Coronary artery (tissue), 2 donors: ENCODE data around the gene GLTP.

Source experiments
- DNase-seq: peaks from one replicate; pipeline ENCODE4 v3.0.0-alpha.2; 2017; ENCODE audit warnings: low spot score
- H3K27ac ChIP-seq, 2 donors: fragments of 200-600 bp; sonication (generic); one replicate each; pipeline ENCODE4 v1.5.1; 2016 to 2019
- H3K4me3 ChIP-seq: fragments of 200-600 bp; sonication (generic); 2 replicates; pipeline ENCODE4 v1.5.1; 2016; ENCODE audit warnings: mild to moderate bottlenecking, moderate library complexity
- TF ChIP-seq, protein P1 (sequence below): fragments of 200-600 bp; sonication (generic); IDR thresholded peaks from one replicate; pipeline ENCODE4 v1.5.1; 2019; ENCODE audit warnings: antibody characterized with exemption

GLTP gene

GRCh38 chr12:109915171-109916040 lies 35.1 kb upstream of the GLTP start:
- DNase-seq: no peak
- H3K4me3 ChIP-seq: no peak overlapping the region
- H3K27ac ChIP-seq: no peak overlapping the region
- TF ChIP-seq, protein P1, sequence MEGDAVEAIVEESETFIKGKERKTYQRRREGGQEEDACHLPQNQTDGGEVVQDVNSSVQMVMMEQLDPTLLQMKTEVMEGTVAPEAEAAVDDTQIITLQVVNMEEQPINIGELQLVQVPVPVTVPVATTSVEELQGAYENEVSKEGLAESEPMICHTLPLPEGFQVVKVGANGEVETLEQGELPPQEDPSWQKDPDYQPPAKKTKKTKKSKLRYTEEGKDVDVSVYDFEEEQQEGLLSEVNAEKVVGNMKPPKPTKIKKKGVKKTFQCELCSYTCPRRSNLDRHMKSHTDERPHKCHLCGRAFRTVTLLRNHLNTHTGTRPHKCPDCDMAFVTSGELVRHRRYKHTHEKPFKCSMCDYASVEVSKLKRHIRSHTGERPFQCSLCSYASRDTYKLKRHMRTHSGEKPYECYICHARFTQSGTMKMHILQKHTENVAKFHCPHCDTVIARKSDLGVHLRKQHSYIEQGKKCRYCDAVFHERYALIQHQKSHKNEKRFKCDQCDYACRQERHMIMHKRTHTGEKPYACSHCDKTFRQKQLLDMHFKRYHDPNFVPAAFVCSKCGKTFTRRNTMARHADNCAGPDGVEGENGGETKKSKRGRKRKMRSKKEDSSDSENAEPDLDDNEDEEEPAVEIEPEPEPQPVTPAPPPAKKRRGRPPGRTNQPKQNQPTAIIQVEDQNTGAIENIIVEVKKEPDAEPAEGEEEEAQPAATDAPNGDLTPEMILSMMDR: no peak

GRCh38 chr12:109914461-109914860 lies 34.1 kb upstream of the GLTP start:
- no peak overlapping the region for H3K4me3 ChIP-seq
- no peak overlapping the region for H3K27ac ChIP-seq
- TF ChIP-seq, protein P1: no peak

DNA sequence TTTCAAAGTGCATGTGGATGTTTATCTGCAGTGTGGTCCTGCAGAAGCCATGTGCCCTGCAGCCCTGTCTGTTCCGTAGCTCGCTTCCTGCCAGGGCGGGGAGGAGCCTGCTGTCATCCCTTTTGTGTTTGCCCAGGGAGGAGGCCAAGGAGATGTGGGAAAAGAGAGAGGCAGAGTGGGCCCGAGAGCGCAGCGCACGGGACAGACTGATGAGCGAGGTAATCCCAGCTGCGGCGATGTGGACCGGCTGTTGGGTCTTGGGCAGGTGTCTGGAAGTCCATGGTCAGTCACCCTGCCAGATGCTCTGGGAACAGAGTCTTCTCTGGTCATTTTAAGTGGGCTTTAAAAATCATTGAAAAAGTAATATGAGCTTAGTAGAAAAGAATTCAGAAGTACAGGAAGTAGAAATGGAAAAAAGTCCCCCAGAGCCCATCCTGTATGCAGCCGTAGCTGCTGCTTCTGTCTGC lies 32.5 kb upstream of the GLTP start:
- no peak overlapping the region for H3K4me3 ChIP-seq
- DNase-seq: no peak
- TF ChIP-seq, protein P1: no peak
- H3K27ac ChIP-seq: no peak overlapping the region

More at GRCh38 chr12:109914461-109914860, 34.1 kb upstream of the GLTP start:
- DNase-seq: no peak

DNA sequence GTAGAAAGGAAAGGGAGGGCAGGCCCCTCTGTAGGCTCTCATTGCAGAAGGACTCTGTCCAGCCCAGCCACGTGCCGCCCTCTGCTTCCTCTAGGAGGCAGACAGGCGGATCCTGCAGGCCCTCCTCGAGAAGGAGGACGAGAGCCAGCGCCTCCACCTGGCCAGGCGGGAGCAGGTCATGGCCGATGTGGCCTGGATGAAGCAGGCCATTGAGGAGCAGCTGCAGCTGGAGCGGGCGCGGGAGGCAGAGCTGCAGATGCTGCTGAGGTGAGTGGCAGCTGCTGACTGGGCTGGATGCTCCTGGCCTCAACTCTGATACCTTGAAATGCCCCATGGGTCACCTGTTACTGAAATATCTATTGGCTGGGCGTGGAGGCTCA lies 30.6 kb upstream of the GLTP start:
- Histone ChIP-seq H3K4me3 (no peak overlapping the region), H3K27ac (no peak overlapping the region)
- DNase-seq: no peak
- TF ChIP-seq, protein P1: no peak

DNA sequence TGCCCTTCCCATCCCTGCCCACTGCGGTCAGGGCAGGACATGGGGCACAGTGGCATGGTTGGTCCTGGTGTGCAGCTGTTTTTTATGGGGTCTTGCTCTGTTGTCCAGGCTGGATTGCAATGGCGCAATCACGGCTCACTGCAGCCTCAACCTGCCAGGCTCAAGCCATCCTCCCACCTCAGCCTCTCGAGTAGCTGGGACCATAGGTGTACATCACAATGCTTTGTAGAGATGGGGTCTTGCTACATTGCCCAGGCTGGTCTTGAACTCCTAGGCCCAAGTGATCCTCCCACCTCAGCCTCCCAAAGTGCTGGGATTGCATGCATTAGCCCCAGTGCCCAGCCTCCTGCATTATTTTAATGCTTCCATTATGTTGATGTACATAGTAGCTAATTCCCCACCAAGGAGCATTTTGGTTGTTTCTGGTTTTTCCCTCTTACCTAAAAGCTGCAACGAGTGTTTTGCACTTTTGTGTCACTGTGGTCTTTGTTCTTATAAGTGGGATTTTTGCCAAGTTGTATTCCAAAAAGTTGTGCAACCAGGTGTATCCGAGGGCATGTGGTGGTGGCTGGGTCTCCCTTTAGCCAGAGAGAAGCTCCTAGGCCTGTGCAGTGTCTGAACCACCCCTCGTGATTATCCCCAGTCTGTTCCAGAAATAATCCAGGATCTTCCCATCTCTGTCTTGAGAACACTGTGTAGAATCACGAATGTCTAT lies 30.1 kb upstream of the GLTP start:
- Histone ChIP-seq H3K27ac (no peak overlapping the region), H3K4me3 (no peak overlapping the region)
- TF ChIP-seq, protein P1: no peak
- DNase-seq: no peak

GRCh38 chr12:109905301-109905700 lies 25.0 kb upstream of the GLTP start:
- no peak for DNase-seq
- Histone ChIP-seq H3K4me3 (no peak overlapping the region), H3K27ac (no peak overlapping the region)
- TF ChIP-seq, protein P1: no peak
